NCI-H510A treated with DMSO at 0.1 percent for 48 hours (cell line): ENCODE measurements around the gene NACAD.

Source experiments
- DNase-seq: peaks from one replicate; lab custom pipeline; 2025; lab: John Stamatoyannopoulos, UW

The NACAD gene, protein sequence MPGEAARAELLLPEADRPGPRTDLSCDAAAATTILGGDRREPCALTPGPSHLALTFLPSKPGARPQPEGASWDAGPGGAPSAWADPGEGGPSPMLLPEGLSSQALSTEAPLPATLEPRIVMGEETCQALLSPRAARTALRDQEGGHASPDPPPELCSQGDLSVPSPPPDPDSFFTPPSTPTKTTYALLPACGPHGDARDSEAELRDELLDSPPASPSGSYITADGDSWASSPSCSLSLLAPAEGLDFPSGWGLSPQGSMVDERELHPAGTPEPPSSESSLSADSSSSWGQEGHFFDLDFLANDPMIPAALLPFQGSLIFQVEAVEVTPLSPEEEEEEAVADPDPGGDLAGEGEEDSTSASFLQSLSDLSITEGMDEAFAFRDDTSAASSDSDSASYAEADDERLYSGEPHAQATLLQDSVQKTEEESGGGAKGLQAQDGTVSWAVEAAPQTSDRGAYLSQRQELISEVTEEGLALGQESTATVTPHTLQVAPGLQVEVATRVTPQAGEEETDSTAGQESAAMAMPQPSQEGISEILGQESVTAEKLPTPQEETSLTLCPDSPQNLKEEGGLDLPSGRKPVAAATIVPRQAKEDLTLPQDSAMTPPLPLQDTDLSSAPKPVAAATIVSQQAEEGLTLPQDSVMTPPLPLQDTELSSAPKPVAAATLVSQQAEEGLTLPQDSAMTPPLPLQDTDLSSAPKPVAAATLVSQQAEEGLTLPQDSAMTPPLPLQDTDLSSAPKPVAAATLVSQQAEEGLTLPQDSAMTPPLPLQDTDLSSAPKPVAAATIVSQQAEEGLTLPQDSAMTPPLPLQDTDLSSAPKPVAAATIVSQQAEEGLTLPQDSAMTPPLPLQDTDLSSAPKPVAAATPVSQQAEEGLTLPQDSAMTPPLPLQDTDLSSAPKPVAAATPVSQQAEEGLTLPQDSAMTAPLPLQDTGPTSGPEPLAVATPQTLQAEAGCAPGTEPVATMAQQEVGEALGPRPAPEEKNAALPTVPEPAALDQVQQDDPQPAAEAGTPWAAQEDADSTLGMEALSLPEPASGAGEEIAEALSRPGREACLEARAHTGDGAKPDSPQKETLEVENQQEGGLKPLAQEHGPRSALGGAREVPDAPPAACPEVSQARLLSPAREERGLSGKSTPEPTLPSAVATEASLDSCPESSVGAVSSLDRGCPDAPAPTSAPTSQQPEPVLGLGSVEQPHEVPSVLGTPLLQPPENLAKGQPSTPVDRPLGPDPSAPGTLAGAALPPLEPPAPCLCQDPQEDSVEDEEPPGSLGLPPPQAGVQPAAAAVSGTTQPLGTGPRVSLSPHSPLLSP (N-terminal part only)

DNA sequence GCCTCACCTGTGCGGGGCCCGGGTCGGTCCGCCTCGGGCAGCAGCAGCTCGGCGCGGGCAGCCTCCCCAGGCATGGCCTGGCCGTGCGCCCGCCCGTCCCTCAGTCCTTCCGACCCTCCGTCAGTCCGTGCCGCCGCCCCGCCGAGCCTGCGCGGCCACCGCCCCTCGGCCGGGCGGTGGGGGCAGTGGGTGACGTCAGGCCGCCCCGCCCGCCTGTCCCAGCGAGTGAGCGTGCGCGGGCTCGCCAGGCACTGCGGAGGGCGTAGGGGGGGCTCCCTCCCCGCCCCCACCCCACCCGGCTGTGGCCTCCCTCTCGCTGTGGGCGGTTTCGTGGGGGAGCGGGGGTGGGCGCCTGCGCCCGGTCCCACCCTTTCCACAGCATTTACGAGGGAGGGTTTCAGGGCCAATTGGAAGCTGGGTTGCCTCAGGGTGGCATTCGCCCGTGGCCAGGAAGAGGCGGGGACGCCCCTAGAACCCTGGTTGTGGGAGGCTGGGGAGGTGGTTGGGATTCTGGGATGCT lies at the start of gene NACAD:
Gene NACAD, minus strand, starts transcription at position 149 of the 520 bp plus-strand sequence. Its CDS starts 75 bp downstream, at position 74.
- DNase-seq, result no peak

DNA sequence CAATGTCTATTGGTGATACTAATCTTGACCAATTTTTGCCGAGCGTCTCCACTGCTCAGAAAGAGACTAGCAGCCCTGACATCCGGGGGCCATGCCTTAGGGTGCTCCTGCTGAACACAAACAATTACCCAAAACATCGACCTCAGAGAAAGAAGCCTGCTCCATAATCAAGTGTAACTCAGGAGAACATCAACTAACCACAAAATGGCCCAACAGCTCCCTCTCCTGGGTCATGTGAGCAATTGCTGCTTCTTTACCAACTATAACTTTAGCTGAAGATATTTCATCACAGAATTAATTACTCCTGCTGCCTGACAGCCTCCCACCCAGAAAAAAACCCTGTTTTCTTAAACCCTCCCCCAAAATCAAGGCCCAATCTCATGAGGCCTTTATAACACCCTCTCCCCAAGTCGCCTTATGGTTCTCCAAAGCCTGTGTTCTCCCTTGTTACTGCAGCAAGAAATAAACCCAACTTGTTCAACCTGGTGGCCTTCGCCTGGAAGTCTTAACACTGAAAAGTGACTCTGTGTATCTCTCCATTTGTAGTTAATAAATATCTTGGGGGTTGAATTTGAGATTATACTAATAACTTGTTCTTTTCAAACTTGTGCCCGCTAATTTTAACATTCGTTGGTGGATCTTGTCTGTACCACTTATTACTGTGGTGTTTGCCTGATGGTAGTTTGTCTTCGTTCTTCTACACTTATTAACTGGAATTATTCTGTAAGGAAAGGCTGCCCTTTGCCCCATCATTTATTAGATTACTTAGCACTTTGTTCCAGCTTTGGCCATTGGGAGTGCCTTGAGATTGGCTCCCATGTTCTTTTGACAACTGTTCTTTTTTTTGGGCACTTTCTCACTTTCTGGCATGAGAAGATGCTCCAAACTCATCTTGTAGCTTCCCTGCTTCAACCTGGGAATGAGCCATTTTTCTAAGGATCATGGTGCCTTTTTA lies 47.6 kb upstream of the NACAD start:
- peak; percentile 67 for DNase-seq

DNA sequence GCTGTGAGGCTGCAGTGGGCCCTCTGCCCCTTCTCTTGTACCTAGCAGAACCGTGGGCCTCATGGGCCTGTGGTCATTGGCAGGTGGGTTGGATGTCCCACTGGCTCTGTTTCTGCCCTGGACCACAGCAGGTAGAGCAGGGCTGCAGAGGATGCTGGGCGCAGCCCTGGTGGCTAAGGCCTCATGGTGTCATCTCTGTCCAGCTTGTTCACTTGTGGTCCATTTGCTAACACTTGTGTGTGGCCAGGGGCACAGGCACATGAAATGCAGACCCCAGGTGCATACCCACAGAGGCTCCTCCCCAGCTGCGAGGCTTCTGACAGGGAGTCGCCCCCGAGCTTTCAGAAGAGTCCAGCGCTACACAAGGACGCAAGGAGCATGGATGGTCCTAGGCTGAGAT lies 45.1 kb upstream of the NACAD start:
- DNase-seq, result no peak

DNA sequence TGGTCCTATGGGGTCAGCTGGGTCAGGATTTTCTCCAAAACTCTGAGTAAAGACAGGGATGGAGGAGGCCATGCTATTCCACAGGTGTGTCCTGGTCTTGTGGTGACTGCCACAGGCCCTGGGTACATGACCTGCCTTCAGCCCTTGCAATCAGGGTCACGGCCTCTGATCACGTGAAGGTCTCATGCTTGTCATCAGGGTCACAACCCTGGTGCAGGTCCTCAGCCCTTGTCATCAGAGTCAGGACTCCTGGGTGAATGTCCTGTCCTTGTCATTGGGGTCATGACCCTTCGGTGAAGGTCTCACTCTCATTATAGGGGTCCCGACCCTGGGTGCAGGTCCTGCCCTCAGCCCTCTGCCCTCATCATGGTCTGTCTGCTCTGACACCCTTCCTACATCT lies 44.6 kb upstream of the NACAD start:
- DNase-seq, result no peak

DNA sequence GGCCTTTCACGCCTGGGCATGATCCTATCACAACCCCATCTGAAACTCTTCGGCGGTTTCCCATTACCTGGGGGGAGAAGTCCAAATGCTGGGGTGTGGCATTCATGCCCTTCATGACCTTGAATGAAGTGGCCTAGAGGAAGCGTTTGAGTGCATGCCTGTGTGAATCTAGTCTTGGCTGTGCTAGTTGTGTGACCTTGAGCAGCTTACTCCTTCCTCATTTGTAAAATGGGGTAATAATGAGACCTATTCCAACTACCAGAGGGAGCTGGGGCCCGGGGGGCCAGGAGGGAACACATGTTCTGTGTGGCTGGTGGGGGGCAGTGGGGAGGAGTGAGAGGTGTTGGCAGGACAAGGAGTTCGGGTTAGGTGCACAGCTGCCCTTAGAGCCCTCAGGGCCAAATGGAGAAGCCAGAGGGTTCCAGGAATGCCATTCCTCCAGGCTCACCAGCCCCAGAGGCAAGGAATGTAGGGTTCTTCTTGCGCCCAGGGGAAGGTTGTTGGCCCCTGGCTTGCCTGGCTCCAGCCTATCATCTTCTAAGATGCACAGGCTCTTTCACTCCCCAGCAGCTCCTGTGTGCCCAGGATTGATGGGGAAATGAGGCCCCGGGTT lies 44.0 kb upstream of the NACAD start:
- no peak for DNase-seq

DNA sequence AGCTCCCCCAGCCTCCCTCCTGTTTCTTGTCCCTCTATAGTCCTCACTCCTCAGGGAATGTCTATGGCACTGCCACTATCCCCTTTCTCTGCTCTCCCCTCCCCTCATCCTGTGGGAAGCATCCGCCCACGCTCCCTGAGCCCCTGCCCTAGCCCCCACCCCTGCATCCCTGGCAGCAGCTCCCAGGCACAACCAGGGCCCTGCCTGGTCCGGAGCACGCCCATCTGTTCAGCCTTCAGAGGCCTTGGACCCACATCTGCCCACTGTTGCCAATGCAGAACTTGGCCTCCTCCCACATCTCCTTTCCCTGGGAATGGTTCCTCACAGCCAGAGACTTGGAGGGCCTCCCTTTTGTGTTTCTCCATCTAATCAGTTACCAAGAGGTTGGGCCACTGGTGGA lies 43.1 kb upstream of the NACAD start:
- DNase-seq, result no peak

DNA sequence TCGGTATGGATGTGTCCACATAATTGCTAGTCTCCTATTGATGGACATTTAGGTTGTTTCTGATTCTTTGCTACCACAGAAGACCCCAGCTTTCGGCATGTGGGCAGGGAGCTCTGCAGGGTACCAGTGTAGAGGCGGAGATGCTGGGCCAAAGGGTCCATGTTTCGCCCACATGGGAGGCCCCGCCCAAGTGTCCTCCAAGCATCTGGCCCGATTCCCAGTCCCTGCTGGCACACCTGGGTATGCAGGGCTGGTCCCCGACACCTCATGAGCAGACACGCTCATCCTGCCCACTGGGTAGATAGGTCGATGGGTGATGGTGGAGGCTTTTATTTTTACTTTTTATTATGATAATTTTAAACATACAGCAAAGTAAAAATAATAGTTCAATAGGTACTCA lies 42.1 kb upstream of the NACAD start:
- DNase-seq, result no peak

DNA sequence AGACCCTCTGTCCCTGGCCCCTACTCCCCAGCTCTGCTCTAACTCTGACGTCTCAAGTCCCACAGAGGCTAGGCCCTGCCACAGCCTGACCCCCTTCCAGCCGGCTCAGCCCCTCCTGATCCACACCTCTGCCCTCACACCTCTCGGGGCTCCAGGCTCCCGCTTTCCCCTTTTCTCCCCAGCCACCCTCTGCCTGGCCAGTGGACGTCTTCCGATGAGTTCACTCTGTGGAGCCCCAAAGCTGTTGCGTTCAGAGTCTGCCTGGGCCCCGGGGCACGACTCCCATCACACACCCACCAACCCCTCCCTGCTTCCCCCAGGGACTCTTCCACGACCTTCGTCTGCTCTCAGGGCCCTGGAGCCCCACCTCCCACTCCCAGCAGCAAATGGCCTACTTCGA lies 41.1 kb upstream of the NACAD start:
- no peak for DNase-seq

DNA sequence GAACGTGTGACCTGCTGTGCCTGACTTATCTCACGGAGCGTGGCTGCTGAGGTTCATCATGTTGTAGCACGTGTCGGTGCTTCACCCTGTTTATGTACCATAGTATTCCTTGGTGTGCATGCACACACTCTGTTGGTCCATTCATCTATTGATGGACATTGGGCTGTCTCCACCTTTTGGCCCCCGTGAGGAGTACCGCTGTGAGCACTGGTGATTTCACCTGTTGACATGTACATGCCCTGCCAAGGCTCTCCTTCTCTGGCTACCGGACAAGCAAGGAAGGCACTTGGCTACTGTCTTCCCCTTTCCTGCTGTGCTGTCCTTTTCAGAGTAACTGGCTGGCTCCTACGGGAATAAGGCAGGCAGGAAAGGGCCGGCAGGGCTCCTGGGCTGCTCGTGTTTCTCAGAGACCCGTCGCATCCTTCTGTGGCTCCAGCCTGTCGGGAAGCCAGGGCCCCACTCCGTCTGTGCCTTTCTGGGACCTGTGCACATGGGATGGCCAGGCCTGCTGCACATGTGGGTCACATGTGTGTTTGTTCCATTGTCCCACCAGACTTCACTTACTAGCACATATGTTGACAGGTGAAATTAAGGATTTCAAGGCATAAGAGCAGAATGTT lies 40.5 kb upstream of the NACAD start:
- DNase-seq, result no peak

DNA sequence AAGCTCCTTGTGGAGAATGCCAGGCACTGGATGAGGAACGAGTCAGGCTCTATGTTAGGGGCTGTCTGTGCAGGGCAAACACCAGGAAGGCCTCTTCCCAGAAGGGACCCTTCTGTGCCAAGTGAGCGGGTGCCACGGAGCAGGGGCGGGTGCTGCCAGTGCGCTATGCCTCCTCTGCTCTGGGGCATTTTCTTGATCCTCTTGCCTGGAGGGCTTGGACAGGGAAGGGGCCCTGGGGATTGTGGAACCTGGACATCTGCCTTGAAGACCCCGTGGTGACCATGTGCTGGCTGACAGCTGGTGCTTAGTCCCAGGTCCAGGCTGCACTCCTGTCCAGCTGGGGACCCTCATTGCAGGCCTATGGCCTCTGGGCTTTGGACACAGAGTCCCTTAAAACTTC lies 38.2 kb upstream of the NACAD start:
- no peak for DNase-seq

DNA sequence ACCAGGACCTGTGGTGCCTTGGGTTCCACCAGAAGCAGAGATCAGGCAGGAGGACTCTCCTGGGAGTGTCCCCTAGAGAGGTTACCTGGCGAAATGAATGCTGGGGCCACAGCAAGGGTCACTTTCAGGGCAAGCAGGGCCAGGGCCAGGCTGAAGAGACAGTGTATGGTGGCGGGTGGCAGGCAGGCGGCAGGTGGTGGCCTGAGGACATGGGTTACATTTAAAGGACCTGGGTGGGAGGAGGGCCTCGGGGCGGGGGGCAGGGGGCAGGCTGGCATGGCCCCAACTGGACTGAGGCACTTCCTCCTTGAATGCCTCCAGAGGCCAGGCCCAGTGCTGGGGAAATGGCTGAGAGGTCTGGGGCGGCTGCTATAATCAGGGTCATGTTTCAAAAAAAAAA lies 37.4 kb upstream of the NACAD start:
- DNase-seq, result no peak

DNA sequence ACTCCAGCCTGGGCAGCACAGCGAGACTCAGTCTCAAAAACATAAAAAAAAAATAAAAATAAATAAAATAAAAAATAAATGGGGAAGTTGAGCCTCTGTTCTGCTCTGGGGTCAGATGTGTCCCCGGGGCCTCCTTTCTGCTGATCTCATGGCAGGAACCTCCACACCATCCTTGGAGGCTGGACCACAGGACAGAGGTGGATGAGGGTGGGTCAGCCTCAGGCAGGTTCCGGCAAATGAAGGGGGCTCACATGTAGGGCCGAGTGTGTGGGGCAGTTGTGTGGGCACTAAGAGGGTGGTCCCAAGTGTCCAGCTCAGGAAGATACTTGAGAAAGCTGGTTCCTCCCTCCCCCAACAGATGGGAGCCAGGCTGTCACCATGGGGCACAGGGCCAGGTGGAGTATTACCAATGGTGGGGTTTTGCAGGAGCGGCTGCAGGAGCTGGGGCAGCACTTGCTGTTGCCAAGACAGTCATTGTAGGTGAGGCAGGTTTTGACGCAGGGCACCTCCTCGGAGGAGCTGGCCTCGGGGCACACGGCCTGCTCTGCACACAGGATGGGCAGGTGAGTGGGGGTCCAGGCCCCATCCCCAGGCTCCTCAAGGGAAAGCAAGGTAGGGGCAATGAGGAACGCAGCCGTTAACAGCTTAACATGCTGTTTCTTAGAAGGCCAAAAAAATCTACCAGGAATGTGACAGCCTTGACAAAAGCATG lies 36.6 kb upstream of the NACAD start:
- no peak for DNase-seq

DNA sequence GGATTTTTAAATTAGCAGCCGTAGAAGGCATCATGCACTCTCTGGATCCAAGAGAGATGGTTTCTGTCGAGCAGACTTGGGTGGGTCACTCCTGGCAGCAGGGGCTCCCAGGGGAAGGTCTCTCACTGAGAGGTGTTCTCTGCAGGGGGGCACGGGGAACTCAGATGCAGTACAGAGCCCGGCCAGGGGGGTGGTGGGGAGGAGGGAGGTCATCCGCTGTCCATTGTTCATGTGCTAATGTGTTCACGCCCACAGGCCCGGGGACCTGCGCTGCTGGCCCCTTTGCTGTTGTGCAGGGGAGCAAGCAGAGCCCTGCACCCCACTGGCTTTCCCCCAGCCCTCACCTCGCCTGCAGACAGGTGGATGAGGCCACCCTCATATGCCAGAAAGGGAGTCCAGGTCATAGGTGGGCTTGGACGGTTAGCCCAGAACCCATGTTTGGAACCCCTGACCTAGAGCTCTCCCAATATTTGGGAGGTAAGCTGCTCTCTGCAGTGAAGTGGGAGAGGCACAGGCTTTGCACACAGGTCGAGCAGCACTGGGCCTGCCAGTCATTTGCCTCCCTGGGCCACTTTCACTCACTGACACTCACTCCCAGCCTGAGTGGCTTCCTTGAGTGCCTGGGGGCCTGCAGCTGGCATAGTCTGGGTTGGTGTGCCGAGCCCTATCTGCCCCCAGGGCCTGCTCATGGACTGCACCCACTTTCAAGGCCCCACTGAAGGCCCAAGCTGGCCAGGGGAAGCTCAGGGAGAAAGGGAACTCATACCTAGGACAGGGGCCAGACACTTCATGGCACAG lies 35.3 kb upstream of the NACAD start:
- DNase-seq, result no peak

DNA sequence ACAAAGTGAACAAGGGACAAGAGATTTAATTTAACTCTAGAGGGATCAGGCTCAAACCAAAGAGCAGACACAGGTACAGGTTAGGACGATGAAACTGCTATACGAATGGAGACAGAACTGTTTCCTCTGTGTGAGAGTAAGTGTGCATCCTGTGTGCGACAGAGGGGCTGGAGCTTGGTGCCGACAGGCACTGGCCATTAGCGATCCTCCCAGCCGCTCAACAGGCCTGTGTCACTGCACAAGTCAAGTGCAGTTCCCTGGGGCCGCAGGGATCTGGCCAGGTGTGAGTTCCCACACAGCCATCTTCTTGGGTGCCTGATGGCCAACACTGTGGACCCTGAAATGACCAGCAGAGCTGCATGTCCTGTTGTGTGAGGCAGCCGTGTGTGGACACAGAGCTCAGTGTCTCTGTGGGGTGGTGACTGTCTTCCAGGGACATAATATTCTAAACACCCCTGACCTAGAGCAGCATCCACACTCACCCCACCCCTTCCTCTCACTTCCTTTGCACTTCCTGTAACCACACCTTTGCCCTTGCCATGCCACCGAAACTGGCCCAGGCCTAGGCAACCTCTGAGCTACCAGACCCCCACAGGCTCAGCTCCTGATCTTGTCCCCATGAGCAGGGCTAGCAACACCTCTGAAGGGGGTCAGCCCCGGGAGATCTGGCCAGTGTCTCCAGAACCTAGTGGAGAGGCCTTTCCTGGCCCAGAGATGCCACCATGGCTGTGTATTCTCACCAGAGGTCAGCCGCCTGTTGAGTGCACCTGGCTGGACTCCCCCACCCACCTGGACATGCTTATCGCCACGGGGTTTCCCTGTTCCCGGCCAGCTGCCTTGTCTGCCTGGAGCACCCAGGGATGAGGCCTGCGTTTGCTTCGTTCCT lies 34.4 kb upstream of the NACAD start:
- no peak for DNase-seq

DNA sequence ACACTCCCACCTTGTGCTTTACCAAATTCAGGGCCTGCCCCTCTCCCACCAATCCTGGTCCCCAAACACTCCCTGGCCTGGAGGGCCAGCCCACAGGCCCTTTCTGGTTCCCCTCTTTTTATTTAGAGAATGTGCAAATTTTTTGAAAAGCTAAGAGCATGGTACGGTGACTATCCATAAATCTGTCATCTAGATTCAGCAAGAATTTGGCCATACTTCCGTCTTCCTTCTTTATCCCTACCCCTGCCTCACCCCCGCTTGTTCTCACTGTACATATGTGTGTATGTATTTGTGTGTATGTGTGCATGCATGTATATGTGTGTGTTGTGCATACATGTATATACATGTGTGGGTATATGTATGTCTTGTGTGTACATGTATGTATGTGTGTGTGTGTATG lies 30.8 kb upstream of the NACAD start:
- DNase-seq, result no peak

DNA sequence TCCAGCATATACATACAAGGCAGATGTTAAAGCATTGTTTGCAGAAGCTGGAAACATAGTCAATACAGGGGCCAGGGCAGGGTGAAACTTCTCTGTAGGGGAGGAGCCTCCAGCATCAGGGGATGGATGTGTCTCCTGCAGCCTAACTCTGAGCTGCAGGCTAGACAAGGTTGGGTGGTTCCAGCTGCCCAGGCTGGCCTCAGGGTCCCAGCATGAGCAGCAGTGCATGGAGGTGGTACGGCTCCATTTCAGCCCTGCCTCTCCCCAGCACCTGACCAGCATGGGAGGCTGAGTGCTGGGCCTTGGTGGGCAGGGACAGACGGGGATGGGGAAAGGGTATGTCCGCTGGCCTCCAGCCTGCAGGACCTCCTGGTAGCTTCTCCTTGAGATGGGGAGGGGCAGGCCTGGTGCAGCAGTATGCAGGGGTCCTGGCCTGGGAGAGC lies 30.1 kb upstream of the NACAD start:
- no peak for DNase-seq

DNA sequence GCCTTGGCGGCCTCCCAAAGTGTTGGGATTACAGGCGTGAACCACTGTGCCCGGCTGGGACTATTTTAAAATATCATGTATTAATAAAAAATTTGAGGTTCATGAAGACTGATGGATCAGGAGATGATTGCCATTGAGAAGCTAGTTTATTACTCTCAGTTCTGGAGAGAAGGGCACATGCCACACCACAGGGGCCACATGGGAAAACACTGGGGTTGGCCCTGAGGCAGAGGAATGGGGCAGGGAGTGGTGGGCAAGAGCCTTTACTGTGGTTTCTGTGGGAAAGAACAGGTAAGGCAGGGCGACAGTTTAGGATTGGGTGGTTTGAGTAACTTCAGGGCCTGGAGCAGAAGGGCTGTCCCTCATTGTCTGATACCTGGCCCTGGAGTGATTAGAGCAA lies 29.5 kb upstream of the NACAD start:
- no peak for DNase-seq
